GM12891 (cell line): ENCODE measurements around the gene PCSK7.

ENCODE experiments used
- POLR2A ChIP-seq: IDR thresholded peaks from 2 replicates; pipeline ENCODE4 v1.6.1; 2011; ENCODE audit warnings: low read depth, low read length, control low read depth
- POLR2AphosphoS5 ChIP-seq: IDR thresholded peaks from 2 replicates; pipeline ENCODE4 v1.6.1; 2011; ENCODE audit warnings: low read depth, low read length, control low read depth
- SPI1 ChIP-seq: IDR thresholded peaks from 2 replicates; pipeline ENCODE4 v1.6.1; 2011; ENCODE audit warnings: low read depth, low read length, control low read depth

DNA sequence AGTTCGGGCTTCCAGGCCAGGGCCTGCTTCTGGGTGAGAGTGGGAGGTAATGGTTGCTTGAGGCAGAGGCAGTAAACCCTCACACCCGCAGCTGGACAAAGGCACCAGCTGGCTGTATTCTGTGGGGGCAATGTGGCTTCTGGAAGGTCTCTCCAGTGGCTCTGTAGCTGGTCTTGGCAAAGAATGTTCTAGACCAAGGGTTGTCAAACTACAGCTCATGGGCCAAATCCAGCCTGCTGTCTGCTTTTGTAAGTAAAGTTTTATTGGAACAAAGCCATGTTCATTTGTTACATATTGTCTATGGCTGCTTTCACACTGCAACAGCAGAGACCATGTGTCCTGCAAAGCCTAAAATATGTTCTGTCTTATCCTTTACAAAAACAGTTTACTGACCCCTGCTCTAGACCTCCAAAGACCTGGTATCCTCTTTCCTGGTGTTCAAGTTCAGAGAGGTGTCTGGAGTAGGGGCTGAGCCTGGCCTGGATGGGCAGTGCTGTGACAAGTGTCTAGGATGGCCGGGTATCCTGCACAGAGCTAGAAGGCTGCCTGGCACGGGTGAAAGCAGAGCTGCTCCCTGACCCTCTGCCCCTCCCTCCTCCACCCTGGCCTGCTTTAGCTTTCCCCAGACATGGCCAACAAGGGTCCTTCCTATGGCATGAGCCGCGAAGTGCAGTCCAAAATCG, 29.3 kb downstream of the PCSK7 start:
- TF ChIP-seq SPI1 (no peak), POLR2A (no peak), POLR2AphosphoS5 (no peak)
